IPS DF 4.7 (cell line): ENCODE data around the gene LRRC63.
"Not testable (repeated sequence)": the region's sequence is repeated elsewhere in the genome, so short reads cannot be mapped to it uniquely, and the experiment has no call there.

Experiments used
- DNase-seq: peaks from one replicate; pipeline ENCODE4 v3.0.0-alpha.2; 2013; ENCODE audit warnings: low spot score; ENCODE audit errors: extremely low read depth

LRRC63 gene

DNA sequence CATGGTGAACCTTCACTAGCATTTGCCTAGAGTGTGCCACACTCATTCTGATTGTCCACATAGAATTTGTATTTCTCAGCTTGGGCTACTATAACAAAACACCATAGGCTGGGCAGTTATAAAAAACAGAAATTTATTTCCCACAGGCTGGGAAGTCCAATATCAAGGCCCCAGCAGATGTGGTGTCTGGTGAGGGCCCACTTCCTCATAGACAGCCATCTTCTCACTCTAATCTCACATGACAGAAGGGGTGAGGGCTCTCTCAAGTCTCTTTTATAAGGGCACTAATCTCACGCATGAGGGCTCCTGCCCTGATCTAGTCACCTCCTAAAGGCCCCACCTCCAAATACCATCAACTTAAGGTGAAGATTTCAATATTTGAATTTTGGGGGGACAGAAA, 53.6 kb downstream of the LRRC63 start:
- no peak for DNase-seq

DNA sequence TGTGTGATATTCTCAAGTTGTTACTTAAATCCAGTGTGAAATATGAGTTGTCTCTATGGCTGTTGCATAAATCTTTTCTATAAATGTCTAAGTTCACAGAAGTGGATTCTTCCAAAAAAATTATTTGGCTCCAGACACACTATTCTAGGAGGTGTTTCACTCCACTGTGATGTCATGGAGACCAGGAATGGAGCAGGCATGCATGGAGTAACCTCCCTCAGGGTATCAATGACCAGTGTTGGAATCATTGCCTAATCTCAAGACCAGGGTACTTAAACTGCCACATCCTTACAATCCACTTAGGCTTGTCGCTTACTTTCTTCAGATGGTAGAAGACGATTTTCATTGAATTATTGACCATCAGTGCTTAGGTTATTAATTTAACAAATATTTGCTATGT, 55.4 kb downstream of the LRRC63 start:
- DNase-seq: no peak

DNA sequence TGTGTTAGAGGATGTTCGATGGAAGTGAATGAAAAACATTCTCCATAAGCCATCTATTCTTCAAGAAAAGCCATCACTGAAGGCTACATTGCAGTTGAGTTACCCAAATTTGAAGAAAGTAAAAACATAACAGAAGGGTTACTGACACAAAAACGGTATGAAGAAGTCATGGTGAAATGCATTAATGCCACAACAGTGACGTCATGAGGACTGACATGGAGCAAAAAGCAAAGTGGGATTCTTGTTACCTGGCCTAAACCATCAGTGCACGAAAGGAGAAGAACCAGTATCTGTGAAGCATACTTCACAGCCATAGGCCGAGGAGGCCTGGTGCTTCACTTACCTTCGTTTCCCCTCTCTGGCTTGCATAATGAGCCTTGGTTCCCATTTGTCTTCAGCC, 58.7 kb downstream of the LRRC63 start:
- DNase-seq: no peak

- no peak for DNase-seq
Observed at GRCh38 chr13:46274094-46274698, 62.5 kb downstream of the LRRC63 start.

DNA sequence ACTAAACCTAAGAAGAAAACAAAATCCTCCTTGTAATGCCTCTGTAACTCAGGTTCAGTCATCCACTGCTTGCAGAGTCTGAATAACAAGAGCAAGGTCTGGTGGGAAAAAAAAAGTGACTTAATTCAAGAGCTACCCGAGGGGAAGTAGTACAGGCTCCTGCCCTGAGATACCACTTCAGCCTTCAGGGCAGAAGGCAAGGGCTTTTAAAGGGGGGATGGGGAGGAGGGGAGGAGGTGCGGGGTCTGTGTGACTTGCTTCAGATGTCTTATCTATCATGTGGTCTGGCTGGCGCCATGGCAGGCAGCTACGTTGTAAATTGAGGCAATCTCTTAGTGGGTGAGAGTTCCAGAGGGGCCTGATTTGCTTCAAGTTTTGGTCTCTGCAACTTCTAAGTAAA, 66.7 kb downstream of the LRRC63 start:
- DNase-seq: no peak

DNA sequence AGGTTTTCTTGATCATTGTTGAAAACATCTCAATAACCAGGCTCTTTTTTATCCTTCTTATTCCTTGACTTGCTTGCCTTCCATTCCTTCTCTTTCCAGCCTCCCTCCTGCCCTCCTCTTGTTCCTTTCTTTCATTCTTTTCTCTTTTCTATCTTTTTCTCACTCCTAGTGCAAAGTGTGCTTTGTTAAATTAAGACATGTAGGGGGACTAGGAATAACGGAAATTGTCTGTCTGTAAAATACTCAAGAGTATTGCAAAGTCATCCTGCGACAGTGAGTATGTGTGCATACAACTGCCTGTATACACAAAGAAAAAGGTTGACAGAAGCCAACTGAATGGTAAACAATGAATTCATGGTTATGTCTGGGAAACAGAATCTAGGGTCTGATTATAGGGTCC, 70.1 kb downstream of the LRRC63 start:
- DNase-seq: no peak

GRCh38 chr13:46283912-46284824, 72.4 kb downstream of the LRRC63 start:
- not testable (repeated sequence) for DNase-seq

- no peak for DNase-seq
Observed at GRCh38 chr13:46286972-46287371, 75.2 kb downstream of the LRRC63 start.

- DNase-seq: peak; percentile 71
Observed at GRCh38 chr13:46288570-46289259, 77.0 kb downstream of the LRRC63 start.

DNA sequence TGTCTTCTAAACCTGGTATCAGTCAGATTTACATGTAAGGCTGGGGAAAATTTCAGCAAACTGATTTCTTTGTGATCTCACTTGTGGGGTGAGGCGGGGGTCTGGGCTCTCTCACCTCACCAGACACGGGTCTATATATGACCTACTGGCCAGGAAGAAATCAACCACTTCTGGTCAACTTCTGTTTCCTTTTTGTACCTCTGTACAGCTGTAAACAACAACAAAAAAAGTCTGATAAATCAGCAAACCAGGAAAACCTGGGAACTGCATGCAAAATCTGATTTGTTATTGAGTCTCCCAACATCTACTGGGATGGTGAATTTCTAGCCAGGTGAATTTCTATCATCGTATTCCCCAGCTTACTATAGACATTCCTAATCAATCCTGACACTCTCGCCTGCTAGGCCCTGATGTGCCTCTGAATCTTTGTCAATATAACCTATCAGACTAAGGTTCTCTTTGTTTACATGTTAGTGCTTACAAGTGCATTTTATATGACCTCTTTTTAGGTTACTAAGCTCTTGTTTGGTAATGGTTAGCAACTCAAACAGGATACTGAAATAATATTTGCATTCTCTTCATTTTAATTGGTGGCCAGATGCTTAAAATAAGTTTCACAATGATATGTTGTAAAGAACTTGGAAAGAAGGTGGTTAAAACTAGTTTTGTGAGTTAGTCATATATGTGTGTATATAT, 77.7 kb downstream of the LRRC63 start:
- DNase-seq: no peak

DNA sequence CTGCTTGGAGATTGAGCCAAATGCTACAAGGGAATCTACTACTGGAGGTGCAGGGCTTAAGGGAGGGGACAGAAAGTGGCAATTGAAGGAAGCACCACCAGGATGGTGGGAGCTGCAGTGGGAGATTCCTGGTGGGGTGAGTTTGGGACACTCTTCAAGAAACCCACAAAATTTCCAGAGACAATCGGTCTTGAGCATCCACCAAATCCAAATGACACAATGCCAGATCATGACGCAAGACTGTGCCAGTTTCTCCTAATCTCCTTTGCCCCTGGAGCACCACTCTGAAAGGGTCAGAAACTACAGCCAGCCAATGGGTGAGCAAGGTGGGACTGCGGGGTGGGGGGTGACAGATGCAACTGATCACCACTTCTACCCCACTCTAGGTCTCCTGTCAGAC, 78.7 kb downstream of the LRRC63 start:
- DNase-seq: no peak

DNA sequence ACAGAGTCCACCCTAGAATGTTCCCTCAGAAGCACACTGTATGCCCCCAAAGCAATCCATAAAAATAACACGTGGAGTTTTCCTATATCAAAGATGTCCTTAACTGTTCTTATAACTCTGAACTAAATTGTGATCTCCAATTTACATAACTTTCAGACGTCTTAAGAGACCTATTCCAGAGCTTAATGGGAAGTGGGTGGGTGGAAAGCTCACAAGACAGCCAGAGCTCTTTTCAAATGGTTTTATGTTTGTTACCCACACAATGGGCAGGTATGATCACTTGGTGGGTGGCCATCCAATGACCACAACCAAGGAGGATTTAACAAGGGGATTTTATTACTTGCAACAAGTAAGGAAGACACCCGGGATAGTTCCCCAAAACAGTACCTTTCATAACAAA, 81.7 kb downstream of the LRRC63 start:
- DNase-seq: no peak

GRCh38 chr13:46295491-46296114, 83.9 kb downstream of the LRRC63 start:
- DNase-seq: no peak

DNA sequence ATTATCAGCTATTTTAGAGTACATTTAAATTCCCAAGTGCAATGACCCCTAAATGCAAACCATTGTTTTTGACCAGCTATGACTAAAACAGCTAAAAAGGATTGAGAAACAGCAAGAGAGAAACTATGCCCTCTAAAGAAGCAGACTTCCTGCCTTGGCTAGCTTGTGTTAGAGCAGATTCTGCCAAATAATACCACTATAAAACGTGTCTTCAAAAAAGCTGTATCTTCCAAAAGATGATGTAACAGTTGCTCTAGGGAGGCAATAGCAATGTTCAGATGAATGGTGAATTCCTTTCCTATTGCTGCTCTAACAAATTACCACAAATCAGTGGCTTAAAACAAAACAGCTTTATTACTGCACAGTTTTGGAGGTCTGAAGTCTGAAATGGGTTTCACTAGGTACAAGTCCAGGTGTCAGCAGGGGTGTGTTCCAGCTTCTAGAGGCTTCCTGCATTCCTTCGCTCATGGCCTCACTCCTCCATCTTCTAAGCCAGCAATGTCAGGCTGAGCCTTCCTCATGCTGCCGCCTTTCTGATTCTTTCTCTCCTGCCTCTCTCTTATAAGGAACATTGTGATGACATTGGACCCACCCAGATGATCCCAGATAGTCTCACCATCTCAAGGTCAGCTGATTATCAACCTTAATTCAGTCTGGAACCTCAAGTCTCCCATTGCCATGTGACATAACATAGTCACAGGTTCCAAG, 84.5 kb downstream of the LRRC63 start:
- DNase-seq: no peak

GRCh38 chr13:46296921-46297320, 85.2 kb downstream of the LRRC63 start:
- DNase-seq: no peak

DNA sequence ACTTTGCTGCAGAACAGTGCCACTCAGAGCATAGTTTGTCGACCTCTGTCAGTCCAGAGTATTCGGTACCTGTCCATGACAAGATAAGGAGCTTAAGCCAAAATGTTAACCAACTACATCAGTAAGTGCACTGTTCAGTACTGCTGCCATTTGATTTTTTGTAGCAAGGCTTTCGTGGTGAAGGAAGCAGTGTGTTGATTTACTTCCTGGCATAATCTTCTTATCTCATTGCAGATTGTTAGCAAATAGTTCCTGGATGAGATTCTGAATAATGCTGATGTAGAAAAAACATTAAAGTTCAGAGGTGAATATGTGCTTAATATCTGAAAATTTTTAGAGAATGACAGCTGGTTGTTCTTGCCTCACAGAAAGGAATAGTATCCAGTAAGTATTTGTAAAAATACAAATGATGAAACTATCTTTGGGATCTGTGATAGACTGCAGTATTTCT, 85.7 kb downstream of the LRRC63 start:
- no peak for DNase-seq

DNA sequence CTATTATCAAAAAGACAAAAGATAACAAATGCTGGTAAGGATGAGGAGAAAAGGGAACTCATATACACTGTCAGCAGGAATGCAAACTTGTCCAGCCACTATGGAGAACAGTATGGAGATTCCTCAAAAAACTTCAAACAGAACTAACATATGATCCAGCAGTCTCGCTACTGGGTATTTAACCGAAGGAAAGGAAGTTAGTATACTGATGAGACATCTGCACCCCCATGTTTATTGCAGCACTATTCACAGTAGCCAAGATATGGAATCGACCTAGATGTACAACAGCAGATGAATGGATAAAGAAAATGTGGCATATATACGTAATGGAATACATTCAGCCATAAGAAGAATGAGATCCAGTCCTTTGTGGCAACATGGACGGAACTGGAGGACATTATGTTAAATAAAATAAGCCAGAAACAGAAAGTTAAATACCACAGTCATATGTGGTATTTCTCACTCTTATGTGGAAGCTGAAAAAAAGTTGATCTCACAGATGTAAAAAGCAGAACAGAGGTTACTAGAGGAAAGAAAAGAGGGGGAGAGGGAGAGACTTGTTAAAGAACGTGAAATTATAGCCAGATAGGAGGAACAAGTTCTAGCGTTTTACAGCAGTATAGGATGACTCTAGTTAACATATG, 92.1 kb downstream of the LRRC63 start:
- DNase-seq: no peak

DNA sequence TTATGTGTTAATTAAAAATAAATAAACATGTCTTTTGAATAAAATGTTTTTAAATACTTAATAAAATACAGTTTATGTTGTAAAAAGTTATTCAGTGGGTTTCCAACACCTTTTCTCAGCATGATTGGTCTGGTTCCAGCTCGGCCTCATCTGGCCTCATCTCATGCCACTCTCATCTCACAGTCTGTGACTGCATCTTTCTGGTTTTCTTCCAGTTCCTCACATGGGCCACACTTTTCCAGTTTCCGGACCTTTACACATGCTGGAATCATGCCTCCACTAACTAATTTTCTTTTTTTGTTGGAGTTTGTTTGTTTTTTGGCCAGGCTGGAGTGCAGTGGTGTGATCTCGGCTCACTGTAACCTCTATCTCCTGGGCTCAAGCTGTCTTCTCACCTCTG, 92.8 kb downstream of the LRRC63 start:
- DNase-seq: no peak

- no peak for DNase-seq
Observed at GRCh38 chr13:46307554-46307953, 95.8 kb downstream of the LRRC63 start.

DNA sequence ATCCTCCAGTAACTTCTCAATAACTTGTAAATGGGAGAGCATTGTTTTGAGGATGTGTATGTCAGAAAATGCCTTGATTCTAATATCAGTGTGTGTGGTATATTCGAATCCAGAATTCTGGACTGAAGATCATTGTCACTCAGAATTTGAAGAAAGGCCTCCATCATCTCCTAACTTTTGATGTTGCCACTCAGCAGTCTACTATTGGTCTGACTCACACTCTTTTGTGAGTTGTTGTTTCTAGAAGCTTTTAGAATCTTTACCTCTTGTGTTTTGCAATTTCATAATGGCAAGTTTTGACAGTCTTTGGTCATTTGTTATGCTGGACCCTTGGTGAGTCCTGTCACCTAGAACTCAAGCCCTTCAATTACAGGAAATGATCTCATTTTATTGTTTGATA, 98.3 kb downstream of the LRRC63 start:
- DNase-seq: no peak
